ENCODE results near the gene NEURL3.

The NEURL3 gene

DNA sequence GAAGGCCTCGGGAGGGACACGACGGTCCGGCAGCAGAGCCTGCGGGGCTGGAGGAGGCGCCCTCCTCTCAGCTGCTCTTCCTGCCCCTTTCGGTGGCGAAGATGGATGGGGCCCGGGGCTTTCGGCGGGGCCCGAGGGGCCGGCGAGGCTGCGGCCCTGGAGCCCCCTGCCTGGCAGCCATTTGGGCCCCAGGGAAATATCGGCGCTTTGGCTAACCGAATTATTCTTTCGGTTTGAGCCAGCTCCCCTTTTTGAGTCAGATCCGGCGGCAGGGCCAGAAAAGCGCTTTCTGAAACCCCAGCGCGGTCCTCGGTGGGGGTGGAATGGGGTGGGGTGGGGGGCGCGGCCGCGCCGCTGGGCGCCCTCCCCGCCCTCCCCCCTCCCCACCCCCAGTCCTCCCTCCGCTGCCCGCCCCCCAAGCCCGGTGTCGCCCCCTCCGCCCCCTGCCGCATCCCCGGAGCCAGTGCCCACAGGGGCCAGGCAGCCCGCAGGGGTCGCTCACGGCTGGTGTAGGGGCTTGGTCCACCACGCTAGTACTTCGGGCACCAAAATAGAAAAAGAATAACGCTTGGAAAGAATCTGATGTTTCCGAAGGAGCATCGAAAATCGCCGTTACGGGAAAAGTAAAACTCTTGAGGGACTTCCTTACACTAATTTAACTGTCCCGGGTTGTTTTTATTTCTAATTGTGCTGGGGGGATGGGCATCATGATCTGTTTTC, 22.3 kb upstream of the NEURL3 start:
- peak; percentile 34 for DNase-seq

DNA sequence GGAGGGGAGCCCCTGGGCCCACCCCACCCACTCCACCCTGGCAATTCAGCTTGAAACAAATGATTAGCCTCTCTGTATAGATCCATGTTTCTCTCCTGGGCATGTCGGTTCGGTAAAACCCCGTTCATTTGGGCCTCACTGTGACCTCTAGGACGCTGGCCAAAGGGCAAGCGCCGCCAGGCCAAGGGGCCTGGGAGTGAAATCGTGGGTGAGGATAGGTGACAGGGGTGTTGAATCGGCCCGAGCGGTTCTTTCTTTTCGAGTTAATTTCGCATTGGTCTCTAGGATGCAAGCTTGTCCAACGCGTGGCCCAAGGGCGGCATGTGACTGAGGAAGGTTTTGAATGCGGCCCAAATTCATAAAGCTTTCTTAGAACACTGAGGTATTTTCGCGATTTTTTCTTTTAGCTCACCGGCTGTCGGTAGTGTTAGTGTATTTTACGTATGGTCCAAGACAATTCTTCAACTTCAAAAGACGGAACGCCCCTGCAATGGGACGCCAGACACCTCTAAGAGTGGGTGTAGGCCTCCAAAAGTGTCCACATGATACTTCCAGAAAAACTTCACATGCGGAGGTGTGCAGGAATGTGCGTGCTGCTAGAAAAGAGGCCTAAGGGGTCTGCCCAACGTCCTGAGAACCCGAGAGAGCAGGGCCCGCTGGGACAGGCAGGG, 21.6 kb upstream of the NEURL3 start:
- no peak for DNase-seq

DNA sequence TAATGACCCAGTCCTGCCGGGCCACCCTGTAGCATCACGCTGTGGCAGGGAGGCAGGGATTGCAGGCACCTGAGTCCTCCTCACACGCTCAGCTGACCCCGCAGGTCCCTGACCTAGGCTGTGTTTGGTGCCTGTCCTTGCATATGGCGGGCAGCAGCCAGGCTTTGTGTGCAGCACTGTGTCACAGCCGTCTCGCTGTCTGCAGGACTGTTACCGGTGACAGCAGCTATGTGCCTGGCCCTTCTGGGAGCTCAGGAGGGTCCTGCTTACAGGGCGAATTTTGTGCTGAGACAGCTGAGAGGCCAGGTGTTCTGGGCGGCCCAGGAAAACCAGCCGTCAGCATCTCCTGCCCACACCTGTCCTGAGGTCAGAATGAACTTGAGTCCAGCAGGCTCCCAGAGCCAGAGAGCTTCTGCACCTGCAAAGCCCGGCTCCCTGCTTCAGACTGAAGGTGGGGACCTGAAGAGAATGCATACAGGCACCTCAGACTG, 21.0 kb upstream of the NEURL3 start:
- DNase-seq = no peak

DNA sequence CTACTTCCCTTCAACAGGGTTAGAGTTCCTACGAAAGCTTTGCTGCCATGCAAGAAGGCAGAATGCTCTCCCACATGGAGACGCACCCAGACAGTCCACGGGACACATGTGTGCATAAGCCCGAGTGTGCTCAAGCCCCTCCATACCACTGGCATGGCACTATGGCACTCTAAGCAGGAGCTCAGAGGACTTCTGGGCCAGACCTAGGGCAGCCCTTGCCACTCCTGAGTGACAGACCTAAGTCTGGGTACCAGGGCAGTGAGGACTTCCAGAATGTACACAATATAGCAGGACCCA, 20.0 kb upstream of the NEURL3 start:
- no peak for DNase-seq

DNA sequence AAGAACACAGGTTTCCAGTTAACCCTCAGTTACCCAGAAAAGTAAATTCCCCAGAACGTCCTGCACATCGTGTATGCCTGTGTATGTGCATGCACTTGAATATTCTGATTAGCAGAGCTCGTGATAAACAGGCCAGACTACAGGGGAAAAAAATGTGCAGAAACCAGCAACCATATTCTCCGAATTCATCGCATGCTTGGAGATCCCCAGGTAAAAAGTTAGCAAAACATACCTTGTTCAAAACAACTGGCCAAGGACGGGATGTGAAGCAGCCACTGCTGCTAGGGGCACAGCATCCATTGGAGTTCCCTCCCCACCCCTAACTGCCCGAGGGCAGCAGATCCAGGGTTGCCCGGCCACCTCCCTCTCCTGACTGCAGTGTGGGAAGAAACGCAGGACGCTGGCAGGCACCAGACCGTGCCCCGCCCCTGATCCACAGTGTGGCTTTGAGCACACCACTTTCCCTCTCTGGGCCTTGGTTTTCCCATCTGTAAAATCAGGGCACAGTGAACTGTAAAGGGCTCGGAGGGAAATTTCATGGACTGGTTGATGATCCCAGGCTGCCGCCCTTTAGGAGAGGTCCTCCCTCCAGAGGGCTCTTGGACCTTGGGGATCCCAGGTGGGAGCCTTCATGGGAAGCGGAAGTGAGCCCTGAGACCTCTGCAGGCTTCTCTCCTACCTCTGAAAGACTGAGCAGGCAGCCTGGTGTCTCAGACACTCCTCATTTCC, 19.5 kb upstream of the NEURL3 start:
- no peak for DNase-seq

DNA sequence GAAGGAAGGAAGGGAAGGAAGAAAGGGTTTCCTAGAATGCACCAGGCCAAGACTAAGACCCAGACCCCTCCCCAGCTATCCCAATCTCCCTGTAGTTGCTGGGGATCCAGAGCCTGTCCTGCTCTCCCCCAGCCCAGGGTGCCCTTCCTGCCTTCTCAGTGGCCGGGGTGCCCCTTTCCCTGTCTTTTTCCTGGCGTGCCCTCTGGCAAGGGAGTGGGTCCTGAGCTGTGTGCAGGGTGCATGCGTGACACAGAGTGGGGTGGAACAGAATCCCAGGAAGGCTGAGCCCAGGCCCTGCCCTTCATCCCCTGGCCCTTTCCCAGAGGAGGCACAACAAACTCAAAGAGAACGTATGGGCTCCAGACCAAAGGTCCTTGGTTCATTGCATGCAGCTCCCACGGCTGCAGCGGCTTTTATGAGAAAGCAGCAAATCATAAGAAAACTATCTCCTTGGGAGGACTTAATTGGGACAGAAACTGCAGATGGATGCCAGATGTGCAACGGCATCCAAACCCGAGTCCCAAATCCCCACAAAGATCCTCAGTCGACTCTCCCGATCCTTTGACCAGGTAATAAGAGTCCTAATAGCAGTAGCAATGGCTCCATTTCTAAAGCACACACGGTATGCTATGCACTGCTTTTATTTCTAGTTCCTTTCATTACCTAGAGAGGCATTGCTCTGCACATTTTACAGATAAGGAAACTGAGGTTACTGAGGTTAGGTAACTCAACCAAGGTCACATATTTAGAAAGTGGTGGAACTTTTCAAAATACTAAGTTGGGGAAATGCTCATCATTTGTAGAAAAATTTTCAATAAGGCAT, 18.7 kb upstream of the NEURL3 start:
- DNase-seq = peak; percentile 68

DNA sequence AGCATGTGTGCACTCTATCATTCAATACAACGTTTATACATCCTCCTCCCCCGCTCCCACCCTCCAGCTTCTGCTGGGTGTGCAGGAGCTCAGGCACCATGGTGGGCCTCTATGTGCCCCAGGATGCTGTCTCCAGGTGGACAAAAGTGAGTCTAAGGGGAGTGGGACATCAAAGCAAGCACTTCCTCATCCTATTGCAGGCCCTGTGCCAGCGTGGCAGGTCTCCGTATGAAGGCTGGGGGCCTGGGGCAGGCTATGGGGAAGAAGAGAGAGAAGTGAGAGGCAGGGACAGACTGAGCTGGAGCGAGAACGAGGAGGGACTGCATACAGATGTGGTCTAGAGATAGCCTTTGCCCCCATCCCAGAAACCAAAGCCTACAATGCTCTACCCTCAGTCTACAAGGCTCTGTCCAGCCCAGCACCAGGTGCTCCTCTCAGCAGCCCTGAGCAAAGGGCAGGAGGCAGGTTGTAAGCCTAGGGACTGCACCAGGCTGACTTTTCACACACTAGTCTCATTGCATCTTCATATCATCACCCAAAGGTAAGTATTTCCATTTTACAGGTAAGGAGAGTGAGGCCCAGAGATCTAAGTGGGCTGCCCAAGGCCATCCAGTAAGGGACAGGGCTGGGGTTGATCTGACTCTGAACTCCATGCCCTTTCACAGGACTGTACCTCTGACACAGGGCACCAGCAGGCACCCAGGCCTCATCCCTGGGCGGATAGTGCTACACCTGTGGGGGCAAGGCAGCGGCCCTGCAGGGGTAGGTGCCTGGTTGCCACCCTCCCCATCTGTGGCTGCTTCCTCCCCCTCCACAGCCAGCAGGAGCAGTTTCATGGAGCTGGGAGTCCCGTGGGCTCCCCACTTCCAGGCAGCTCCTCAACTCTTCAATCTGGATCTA, 17.4 kb upstream of the NEURL3 start:
- DNase-seq = no peak

DNA sequence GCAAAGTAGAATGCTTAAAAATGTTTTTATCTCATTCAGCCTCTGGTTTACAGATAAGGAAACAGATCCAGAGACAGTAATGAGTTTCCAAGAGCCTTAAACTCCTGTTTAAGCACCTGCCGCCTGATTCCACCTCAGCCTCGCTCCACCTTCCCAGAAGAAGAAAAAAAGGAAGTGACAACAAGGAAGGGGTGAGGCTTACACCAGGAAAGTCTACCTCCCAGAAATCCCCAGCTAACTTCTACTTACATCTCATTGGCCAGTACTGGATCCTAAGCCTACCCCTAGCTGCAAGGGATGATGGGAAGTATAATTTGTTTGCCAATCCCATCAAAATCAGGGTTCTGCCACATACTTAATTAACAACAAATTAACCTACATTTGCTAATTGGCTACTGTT, 16.1 kb upstream of the NEURL3 start:
- no peak for DNase-seq

DNA sequence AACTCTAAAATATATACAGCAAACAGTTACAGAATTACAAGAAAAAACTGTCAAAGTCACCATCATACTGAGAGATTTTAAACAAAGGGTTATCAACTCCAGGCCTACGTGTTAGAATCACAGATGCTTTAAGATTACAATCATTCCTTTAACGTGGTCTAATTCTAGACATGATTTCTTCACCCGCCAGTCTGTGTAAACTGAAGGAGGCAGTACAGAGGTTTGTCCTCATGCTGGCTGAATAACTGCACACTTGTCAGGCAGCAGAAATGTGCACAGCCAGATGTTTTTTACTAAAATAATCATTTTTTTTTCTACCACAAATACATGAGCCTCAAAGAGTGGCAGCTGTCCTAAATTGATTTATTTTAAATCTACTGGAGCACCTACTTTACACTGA, 15.5 kb upstream of the NEURL3 start:
- no peak for DNase-seq

DNA sequence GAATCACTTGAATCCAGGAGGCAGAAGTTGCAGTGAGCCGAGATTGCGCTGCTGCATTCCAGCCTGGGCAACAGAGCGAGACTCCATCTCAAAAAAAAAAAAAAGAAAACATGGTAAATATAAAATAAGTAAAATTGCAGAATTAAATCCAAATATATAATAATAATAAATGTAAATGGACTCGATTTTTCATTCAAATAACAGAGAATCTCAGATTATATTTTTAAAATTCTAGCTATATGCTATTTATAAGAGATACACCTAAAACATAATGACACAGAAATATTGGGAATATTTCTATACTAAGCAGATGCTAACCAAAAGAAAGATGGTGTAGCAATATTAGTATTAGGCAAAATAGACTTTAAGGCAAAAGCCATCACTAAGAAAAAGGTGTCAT, 15.1 kb upstream of the NEURL3 start:
- no peak for DNase-seq

DNA sequence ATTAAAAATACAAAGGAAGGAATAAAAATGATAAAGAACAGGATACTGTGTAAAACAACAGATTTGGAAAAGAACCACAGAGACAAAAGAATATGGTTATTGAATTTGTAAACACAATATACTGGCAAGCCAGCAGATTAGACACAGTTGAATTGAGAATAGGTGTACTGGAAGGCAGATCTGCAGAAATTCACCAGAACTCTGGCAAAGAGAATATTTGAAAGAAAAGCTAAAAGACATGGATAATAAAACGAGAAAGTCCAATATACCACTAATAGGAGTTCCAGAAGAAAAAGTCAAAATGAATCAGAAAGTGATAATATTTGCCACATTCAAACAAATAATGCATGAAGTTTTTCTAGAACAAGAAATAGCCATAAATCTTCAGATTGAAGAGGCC, 11.9 kb upstream of the NEURL3 start:
- no peak for DNase-seq

DNA sequence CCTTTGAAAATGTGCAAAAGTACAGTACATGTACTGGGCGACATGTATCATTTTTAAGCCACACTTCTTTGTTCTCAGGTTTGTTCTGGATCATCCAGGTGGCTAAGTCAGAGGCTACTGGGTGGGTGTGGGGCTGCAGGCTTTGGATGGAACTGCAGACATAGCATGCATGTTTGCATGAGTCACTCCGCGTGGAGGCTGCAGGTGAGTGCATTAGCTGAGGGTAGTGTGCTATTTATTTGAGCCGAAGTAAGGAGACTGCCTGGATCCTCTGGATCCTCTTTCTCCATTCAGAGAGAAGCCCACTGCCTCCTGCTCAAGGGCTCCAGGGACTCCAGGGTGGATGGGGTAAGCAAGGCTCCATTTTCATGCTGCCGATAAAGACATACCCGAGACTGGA, 9.4 kb upstream of the NEURL3 start:
- no peak for DNase-seq

DNA sequence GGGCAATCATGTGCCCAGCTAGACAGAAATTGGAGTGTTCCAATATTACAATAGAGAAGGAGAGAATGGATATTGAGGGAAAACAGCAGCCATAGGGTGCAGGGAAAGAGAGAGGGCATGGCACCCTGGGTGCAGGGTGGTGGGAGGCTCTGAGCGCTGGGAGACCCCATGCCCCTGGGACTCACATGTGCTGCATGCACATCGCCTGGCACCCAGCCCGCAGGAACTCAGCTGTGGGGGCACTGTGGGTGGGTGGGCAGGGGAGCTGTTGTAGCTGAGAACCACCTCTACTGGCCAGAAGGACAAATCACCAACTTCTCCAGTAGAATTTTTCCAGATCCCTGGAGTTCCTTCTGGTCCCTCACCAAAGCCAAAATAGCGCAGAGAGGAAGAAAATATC, 7.2 kb upstream of the NEURL3 start:
- DNase-seq = no peak

DNA sequence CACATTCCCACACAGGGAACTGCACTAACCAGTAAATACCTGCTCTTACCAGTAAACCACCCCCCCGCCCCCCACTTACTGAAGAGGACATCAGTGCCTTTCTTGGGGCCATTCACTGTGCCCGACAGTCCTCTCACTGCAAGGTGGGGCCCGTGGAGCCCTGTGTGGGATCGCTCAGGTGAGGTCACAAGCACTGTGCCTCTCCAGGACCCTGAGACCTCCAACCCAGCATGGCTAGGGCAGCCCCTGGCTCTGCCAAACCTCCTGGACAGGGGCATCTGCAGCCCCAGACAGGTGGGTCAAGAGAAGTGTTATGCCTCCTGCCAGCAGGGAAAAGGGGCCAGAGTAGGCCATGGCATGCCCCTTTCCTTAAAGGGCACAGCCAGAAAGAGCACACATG, 6.7 kb upstream of the NEURL3 start:
- DNase-seq = no peak

DNA sequence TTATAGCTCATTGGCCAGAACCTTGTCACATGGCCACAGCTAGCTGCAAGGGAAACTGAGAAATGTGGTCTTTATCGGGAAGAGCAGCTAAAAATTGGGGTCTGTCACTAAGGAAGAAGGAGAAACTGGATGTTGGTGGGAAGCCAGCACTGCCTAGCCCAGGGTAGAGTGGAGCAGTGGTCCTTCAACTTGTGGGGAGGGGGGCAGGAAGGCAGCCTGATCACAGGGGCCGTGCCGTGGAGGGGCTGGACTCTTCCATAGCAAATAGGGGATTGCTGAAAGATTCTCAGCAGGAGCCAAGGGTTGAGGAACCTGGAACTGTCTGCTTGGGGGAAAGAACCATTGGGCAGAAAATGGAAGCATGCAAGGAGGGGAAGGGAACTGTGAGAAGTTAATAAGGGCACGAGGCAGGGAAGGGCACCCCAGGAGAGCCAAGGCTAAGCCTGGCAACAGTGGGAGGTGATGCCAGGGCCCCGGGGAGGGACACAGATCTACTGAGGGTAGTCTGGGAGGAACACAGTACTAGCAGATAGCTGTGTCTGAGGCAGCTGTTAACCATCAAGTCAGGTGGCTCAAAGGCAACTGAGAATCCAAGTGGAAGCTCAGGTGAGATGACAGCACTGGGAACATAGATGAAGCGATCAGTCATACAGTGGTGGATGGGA, 5.9 kb upstream of the NEURL3 start:
- no peak for DNase-seq

DNA sequence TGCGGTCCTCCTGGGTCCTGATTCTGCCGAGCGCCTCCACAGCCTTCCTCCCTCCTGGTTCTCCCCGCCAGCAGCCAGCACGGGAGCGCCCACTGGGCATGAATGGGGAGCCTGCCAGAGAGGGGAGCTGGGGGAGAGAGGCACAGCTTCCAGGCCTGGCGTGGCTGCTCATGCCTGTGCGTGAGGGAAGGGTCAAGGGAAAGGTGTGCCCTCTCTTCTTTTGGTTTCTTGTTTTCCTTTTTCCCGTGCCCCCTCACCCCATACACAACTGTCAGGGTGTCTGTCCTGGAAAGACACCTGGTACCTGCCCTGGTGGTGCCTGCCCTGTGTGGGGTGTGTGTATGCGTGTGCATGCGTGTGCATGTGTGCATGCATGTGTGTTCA, 4.7 kb upstream of the NEURL3 start:
- no peak for DNase-seq

DNA sequence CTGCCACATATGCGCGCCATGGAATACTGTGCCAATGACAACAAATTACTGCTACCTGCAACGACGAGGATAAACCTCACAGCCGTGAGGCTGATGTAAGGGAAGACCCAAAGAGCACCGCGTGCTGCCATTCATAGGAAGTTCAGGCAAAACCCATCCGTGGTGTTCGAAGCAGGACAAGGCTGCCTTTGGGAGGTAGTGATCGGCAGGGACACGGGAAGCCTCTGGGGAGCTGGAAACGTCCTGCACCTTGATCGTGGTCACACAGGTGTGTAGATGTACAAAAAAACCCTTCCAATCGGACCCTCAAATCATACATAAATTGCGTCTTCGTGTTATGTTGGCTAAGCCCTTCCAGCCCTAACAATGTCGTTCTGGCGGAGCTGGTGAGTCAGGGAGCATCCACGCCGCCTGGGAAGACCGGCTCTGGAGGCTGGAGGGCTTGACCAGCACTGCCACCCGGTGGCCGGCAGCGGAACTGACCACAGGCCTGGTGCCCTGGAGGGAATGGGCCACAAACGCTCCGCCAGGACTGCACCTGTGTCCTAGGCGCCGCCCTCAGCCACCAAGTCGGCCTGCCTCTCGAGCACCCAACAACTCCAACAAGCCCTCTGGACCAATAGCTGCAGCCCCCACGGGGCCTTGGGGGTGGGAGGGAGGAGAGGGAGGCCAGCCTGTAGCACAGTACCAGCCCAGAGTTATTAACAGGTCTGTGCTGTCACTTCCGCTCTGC, 4.1 kb upstream of the NEURL3 start:
- DNase-seq = peak; percentile 84

DNA sequence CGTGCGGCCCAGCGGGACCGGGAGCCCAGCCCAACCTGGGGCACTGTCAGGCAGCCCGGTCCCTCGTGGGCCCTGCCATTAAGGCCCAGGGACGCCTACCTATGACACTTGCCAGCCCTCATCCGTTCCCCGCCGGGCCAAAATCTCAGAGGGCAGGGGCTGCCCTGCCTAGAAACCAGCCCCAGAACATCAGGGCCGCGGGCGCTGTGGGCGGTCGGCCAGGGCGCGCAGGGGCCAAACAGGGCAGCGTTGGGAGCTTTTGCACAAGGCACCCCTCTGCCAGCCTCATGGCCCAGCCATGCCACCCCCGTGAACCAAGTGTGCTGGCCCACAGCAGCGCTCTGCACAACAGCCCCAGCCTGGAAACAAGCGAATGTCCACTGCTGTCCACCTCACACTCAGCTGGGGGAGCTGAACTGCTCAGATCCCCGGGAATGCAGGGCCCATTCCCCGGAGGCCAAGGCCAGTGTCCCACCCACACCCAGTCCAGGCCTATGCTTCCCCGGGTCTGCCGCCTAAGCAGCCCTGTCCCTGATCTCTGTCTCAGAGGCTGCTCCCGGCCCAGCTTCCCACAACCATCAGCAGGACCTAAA, 3.5 kb upstream of the NEURL3 start:
- DNase-seq = no peak

DNA sequence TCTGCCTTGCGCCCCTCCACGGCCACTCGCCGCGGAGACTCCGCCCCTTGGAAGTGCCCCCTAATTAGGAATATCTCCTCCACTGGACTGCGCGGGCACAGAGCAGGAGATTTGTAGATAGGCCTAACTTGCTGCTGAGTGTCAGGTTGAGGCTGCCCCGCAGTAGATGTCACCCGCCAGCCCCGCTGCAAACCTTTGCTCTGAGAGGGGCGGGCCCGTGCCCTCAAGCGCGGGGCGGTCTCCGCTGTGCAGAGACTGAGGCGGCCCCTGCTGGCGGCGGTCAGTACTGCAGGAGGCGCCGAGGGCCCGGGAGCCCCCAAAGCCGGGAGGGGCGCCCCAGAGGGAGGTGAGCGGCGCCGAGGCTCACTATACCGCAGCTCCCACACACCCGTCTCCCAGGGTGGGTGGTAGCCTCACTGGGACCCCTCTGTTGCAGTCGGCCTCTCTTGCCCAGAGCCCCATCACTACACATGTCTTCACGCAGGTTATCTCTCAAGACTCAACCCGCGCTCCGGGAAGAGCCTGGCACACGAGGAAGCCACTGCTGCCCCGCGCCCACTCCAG, 2.9 kb upstream of the NEURL3 start:
- DNase-seq = peak; percentile 39

DNA sequence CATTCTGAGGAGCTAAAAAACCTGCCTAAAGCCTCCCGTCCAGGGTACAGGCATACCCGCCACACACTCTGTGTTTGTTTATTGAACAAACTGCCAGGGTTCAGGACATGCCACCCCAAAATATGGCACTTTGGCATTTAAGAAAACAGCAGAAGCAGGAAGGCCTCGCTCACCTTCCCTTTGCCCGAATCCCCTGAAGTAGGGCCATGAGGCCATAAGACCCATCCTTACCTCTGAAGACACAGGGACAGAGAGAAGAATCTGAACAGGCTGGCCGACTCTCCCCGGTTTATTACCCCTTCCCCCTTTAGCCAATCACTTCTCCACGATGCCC, 1.7 kb upstream of the NEURL3 start:
- DNase-seq = no peak

Measured in fibroblast of skin of abdomen (primary cell).